Stomach (tissue), 4 donors: Measurements from ENCODE around the gene WDR5.

Source experiments
- CTCF ChIP-seq, 7 experiments: fragments of 450-650 bp in 4 of 7; fragments of 200-600 bp in 3 of 7; sonication (generic) in 3 of 7; IDR thresholded peaks; one replicate each; pipeline ENCODE4 v1.5.1; 2016 to 2019; ENCODE audit warnings: antibody characterized with exemption in 7 of 7, control low read depth in 2 of 7, mild to moderate bottlenecking in 1 of 7
- POLR2A ChIP-seq, 4 donors: fragments of 450-650 bp; IDR thresholded peaks; one replicate each; pipeline ENCODE4 v1.6.1; 2016; ENCODE audit warnings: antibody characterized with exemption in 4 of 4, control low read depth in 2 of 4, mild to moderate bottlenecking in 1 of 4, moderate library complexity in 1 of 4

GRCh38 chr9:134154262-134154701, 18.4 kb downstream of the WDR5 start:
- TF ChIP-seq CTCF (IDR thresholded peaks at IDR 0.05) (no peak), POLR2A (IDR thresholded peaks at IDR 0.05) (no peak)
